Measurements from ENCODE around the gene EFNA5.

- no peak for TF ChIP-seq CSDC2 (CRISPR knock-in tag; IDR thresholded peaks at IDR 0.05)
- TF ChIP-seq ZC3H10 (CRISPR knock-in tag; IDR thresholded peaks at IDR 0.05) = no peak
- TF ChIP-seq ARNTL (CRISPR knock-in tag; IDR thresholded peaks at IDR 0.05; ENCODE audit: borderline replicate concordance, low read depth) = no peak
Observed at GRCh38 chr5:107467137-107467932, 203.4 kb downstream of the EFNA5 start.
